ENCODE data around the gene CDK8.
"Not testable (repeated sequence)": the region's sequence is repeated elsewhere in the genome, so short reads cannot be mapped to it uniquely, and the experiment has no call there.

Gene CDK8

DNA sequence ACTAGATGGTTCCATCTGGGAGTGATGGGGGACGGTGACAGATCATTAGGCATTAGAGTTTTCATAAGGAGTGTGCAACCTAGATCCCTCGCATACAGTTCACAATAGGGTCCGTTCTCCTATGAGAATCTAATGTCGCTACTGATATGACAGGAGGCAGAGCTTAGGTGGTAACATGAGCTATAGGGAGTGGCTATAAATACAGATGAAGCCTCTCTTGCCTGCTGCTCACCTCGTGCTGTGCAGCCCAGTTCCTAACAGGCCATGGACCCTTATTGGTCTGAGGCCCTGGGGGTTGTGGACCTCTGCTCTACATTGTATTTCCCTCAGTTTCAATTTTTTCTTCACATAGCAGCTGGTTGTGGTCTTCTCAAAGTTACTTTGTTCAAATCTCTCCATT lies 56.5 kb downstream of the CDK8 start:
- H3K18ac ChIP-seq (ENCODE audit: low read depth in 1 of 2, low read length in 2 of 2), result no peak overlapping the region
- no peak overlapping the region for H3K27ac ChIP-seq (ENCODE audit: low read length, poor library complexity, severe bottlenecking)
- H2BK5ac ChIP-seq (ENCODE audit: low read depth, low read length, poor library complexity, severe bottlenecking), result no peak overlapping the region
- no peaks in the 10 kb centered on the region for H3K9me3 ChIP-seq (ENCODE audit: control insufficient read depth, low read length)
- H3K23ac ChIP-seq (ENCODE audit: low read length in 2 of 2), result no peak overlapping the region
- 84% methylated on average over 5 of the region's 5 CpGs for WGBS
- no peak overlapping the region for H2BK12ac ChIP-seq (ENCODE audit: low read length in 2 of 2)
- no peak overlapping the region for H2BK120ac ChIP-seq (ENCODE audit: low read depth, low read length)
- H3K4me1 ChIP-seq (ENCODE audit: control insufficient read depth, insufficient read depth, low read depth, low read length), result no peaks in the 10 kb centered on the region
- H2AK5ac ChIP-seq (ENCODE audit: low read length, severe bottlenecking), result no peak overlapping the region
- H2AFZ ChIP-seq (ENCODE audit: low read depth, low read length), result no peak overlapping the region
- no peak overlapping the region for H3K14ac ChIP-seq (ENCODE audit: low read length in 2 of 2)
- no peak overlapping the region for H3K4ac ChIP-seq (ENCODE audit: low read depth in 1 of 2, low read length in 2 of 2)
- DNase-seq, result no peak
- no peaks in the 10 kb centered on the region for H3K27me3 ChIP-seq (ENCODE audit: control insufficient read depth in 1 of 2, insufficient read depth in 1 of 2, low read length in 2 of 2)
- no peak overlapping the region for H4K91ac ChIP-seq (ENCODE audit: low read length)
- H2BK15ac ChIP-seq (ENCODE audit: low read depth, poor library complexity, severe bottlenecking), result no peak overlapping the region
- no peak overlapping the region for H3K9ac ChIP-seq (ENCODE audit: low read length)
- H4K8ac ChIP-seq (ENCODE audit: low read length), result no peak overlapping the region
- H3K36me3 ChIP-seq (ENCODE audit: control insufficient read depth in 1 of 2, insufficient read depth in 2 of 2, low read depth in 1 of 2, low read length in 2 of 2), result no peaks in the 10 kb centered on the region
- H3K79me1 ChIP-seq (replicated peaks; ENCODE audit: low read length, poor library complexity, severe bottlenecking), result peaks cover 22% of the 10 kb centered on the region
- no peak overlapping the region for H3K4me3 ChIP-seq (ENCODE audit: insufficient read depth in 1 of 2, low read depth in 1 of 2, low read length in 2 of 2)
- H3K4me2 ChIP-seq (ENCODE audit: low read length, poor library complexity, severe bottlenecking), result no peak overlapping the region

DNA sequence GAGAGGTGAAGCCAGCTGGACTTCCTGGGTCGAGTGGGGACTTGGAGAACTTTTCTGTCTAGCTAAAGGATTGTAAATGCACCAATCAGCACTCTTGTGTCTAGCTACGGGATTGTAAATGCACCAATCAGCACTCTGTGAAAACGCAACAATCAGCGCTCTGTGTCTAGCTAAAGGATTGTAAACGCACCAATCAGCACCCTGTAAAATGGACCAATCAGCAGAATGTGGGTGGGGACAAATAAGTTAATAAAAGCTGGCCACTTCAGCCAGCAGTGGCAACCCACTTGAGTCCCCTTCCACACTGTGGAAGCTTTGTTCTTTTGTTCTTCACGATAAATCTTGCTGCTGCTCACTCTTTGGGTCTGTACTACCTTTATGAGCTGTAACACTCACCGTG lies 58.1 kb downstream of the CDK8 start:
- H4K8ac ChIP-seq (ENCODE audit: low read length); H2AFZ ChIP-seq (ENCODE audit: low read depth, low read length); H3K9me3 ChIP-seq (ENCODE audit: control insufficient read depth, low read length); H4K91ac ChIP-seq (ENCODE audit: low read length); DNase-seq; H3K4ac ChIP-seq (ENCODE audit: low read depth in 1 of 2, low read length in 2 of 2); H2BK5ac ChIP-seq (ENCODE audit: low read depth, low read length, poor library complexity, severe bottlenecking); H3K27ac ChIP-seq (ENCODE audit: low read length, poor library complexity, severe bottlenecking); H2BK120ac ChIP-seq (ENCODE audit: low read depth, low read length); H3K18ac ChIP-seq (ENCODE audit: low read depth in 1 of 2, low read length in 2 of 2); H3K14ac ChIP-seq (ENCODE audit: low read length in 2 of 2); H2AK5ac ChIP-seq (ENCODE audit: low read length, severe bottlenecking); H3K23ac ChIP-seq (ENCODE audit: low read length in 2 of 2); H3K9ac ChIP-seq (ENCODE audit: low read length); H3K36me3 ChIP-seq (ENCODE audit: control insufficient read depth in 1 of 2, insufficient read depth in 2 of 2, low read depth in 1 of 2, low read length in 2 of 2); H2BK15ac ChIP-seq (ENCODE audit: low read depth, poor library complexity, severe bottlenecking); H3K27me3 ChIP-seq (ENCODE audit: control insufficient read depth in 1 of 2, insufficient read depth in 1 of 2, low read length in 2 of 2); H3K4me3 ChIP-seq (ENCODE audit: insufficient read depth in 1 of 2, low read depth in 1 of 2, low read length in 2 of 2); H3K4me2 ChIP-seq (ENCODE audit: low read length, poor library complexity, severe bottlenecking); H3K4me1 ChIP-seq (ENCODE audit: control insufficient read depth, insufficient read depth, low read depth, low read length); H2BK12ac ChIP-seq (ENCODE audit: low read length in 2 of 2): not testable (repeated sequence)
- peaks cover 31% of the 10 kb centered on the region for H3K79me1 ChIP-seq (replicated peaks; ENCODE audit: low read length, poor library complexity, severe bottlenecking)
- WGBS, result 98% methylated on average over 7 of the region's 7 CpGs

DNA sequence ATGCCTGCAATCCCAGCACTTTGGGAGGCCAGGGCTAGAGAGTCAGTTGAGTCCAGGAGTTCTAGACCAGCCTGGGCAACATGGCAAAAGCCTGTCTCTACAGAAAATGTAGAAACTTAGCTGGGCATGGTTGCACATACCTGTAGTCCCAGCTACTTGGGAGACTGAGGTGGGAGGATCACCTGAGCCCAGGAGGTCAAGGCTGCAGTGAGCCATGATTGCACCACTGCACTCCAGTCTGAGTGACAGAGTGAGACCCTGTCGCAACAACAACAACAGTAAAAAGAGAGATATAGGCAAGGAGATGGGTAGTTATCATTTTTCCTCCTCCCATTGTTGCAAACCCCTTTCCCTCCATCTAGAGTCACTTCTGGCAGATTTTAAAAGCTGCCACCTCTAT lies 62.2 kb downstream of the CDK8 start:
- not testable (repeated sequence) for H3K9me3 ChIP-seq (ENCODE audit: control insufficient read depth, low read length); H3K4me1 ChIP-seq (ENCODE audit: control insufficient read depth, insufficient read depth, low read depth, low read length); H3K27ac ChIP-seq (ENCODE audit: low read length, poor library complexity, severe bottlenecking); H3K27me3 ChIP-seq (ENCODE audit: control insufficient read depth in 1 of 2, insufficient read depth in 1 of 2, low read length in 2 of 2); H3K4ac ChIP-seq (ENCODE audit: low read depth in 1 of 2, low read length in 2 of 2); H2AK5ac ChIP-seq (ENCODE audit: low read length, severe bottlenecking); DNase-seq; H4K91ac ChIP-seq (ENCODE audit: low read length); H2AFZ ChIP-seq (ENCODE audit: low read depth, low read length); H3K4me3 ChIP-seq (ENCODE audit: insufficient read depth in 1 of 2, low read depth in 1 of 2, low read length in 2 of 2); H3K4me2 ChIP-seq (ENCODE audit: low read length, poor library complexity, severe bottlenecking); H4K8ac ChIP-seq (ENCODE audit: low read length); H3K18ac ChIP-seq (ENCODE audit: low read depth in 1 of 2, low read length in 2 of 2); H2BK5ac ChIP-seq (ENCODE audit: low read depth, low read length, poor library complexity, severe bottlenecking); H2BK120ac ChIP-seq (ENCODE audit: low read depth, low read length); H3K14ac ChIP-seq (ENCODE audit: low read length in 2 of 2); H3K23ac ChIP-seq (ENCODE audit: low read length in 2 of 2); H2BK12ac ChIP-seq (ENCODE audit: low read length in 2 of 2); H3K36me3 ChIP-seq (ENCODE audit: control insufficient read depth in 1 of 2, insufficient read depth in 2 of 2, low read depth in 1 of 2, low read length in 2 of 2); H3K9ac ChIP-seq (ENCODE audit: low read length); H2BK15ac ChIP-seq (ENCODE audit: low read depth, poor library complexity, severe bottlenecking)
- no CpG with 5 or more reads among the region's 1 CpG for WGBS
- H3K79me1 ChIP-seq (replicated peaks; ENCODE audit: low read length, poor library complexity, severe bottlenecking), result peaks cover 25% of the 10 kb centered on the region

DNA sequence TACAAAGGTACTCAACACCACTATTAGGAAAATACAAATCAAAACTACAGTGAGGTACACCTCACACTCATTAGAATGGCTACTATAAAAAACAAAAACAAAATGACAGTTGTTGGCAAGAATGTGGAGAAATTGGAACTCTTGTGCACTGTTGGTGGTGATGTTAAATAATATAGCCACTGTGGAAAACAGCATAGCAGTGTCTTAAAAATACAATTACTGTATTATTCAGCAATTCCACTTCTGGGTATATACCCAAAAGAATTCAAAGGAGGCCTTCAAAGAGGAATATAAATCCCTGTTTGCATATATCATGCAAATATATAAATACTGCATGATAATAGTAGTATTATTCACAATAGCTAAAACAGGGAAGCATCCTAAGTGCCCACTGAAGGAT lies 66.8 kb downstream of the CDK8 start:
- H3K79me1 ChIP-seq (replicated peaks; ENCODE audit: low read length, poor library complexity, severe bottlenecking), result peaks cover 18% of the 10 kb centered on the region
- no peaks in the 10 kb centered on the region for H3K36me3 ChIP-seq (ENCODE audit: control insufficient read depth in 1 of 2, insufficient read depth in 2 of 2, low read depth in 1 of 2, low read length in 2 of 2)
- no peaks in the 10 kb centered on the region for H3K27me3 ChIP-seq (ENCODE audit: control insufficient read depth in 1 of 2, insufficient read depth in 1 of 2, low read length in 2 of 2)
- no peak overlapping the region for H3K4me3 ChIP-seq (ENCODE audit: insufficient read depth in 1 of 2, low read depth in 1 of 2, low read length in 2 of 2)
- no peak overlapping the region for H3K27ac ChIP-seq (ENCODE audit: low read length, poor library complexity, severe bottlenecking)
- no peak overlapping the region for H2BK12ac ChIP-seq (ENCODE audit: low read length in 2 of 2)
- no peak overlapping the region for H2BK5ac ChIP-seq (ENCODE audit: low read depth, low read length, poor library complexity, severe bottlenecking)
- H3K14ac ChIP-seq (ENCODE audit: low read length in 2 of 2), result no peak overlapping the region
- H3K23ac ChIP-seq (ENCODE audit: low read length in 2 of 2), result no peak overlapping the region
- no peak overlapping the region for H2BK120ac ChIP-seq (ENCODE audit: low read depth, low read length)
- no peak for DNase-seq
- H3K9ac ChIP-seq (ENCODE audit: low read length), result no peak overlapping the region
- H2AK5ac ChIP-seq (ENCODE audit: low read length, severe bottlenecking), result no peak overlapping the region
- H4K8ac ChIP-seq (ENCODE audit: low read length), result no peak overlapping the region
- H2AFZ ChIP-seq (ENCODE audit: low read depth, low read length), result no peak overlapping the region
- no peak overlapping the region for H3K4me2 ChIP-seq (ENCODE audit: low read length, poor library complexity, severe bottlenecking)
- no peak overlapping the region for H3K4ac ChIP-seq (ENCODE audit: low read depth in 1 of 2, low read length in 2 of 2)
- no peak overlapping the region for H4K91ac ChIP-seq (ENCODE audit: low read length)
- no peak overlapping the region for H3K18ac ChIP-seq (ENCODE audit: low read depth in 1 of 2, low read length in 2 of 2)
- no peak overlapping the region for H2BK15ac ChIP-seq (ENCODE audit: low read depth, poor library complexity, severe bottlenecking)
- H3K4me1 ChIP-seq (ENCODE audit: control insufficient read depth, insufficient read depth, low read depth, low read length), result no peaks in the 10 kb centered on the region
- no peaks in the 10 kb centered on the region for H3K9me3 ChIP-seq (ENCODE audit: control insufficient read depth, low read length)

Measured in mesenchymal stem cell (in vitro differentiated cells and primary cell).